OCI-LY3 (cell line): Measurements from ENCODE around the gene EIF4G1.

Experiments used
- H2AFZ ChIP-seq: fragments of 200-600, 300-600 bp; shearing (Covaris generic); 2 replicates; pipeline ENCODE4 v1.6.0; 2014; ENCODE audit warnings: antibody characterized with exemption, low read depth, low read length
- H3K27ac ChIP-seq: fragments of 200-600, 300-600 bp; sonication (generic); 2 replicates; pipeline ENCODE4 v1.5.1; 2014; ENCODE audit warnings: mild to moderate bottlenecking, low read length, moderate library complexity, mixed read lengths
- H3K27me3 ChIP-seq: fragments of 200-600, 300-600 bp; sonication (generic); 2 replicates; pipeline ENCODE4 v1.6.1; 2014; ENCODE audit warnings: low read depth, low read length, mixed read lengths
- H3K36me3 ChIP-seq: fragments of 200-600, 300-600 bp; sonication (generic); replicated peaks from 2 replicates; pipeline ENCODE3; 2014; ENCODE audit warnings: low read depth, low read length, mixed read lengths
- H3K4me1 ChIP-seq: fragments of 300-600, 200-600 bp; sonication (generic); 2 replicates; pipeline ENCODE4 v1.6.1; 2014; ENCODE audit warnings: low read length, mixed read lengths
- H3K4me2 ChIP-seq: fragments of 200-600, 300-600 bp; sonication (generic); 2 replicates; pipeline ENCODE4 v1.6.1; 2014; ENCODE audit warnings: low read length, mixed read lengths
- H3K4me3 ChIP-seq: fragments of 300-600, 200-600 bp; sonication (generic); 2 replicates; pipeline ENCODE4 v1.5.1; 2014; ENCODE audit warnings: antibody characterized with exemption, mild to moderate bottlenecking, low read length, moderate library complexity
- H3K79me2 ChIP-seq: fragments of 300-600, 200-600 bp; shearing (Covaris generic); 2 replicates; pipeline ENCODE4 v1.6.1; 2014; ENCODE audit warnings: mild to moderate bottlenecking, low read length, mixed read lengths
- H3K9ac ChIP-seq: fragments of 300-600, 200-600 bp; shearing (Covaris generic); 2 replicates; pipeline ENCODE4 v1.6.0; 2014; ENCODE audit warnings: mild to moderate bottlenecking, low read length, moderate library complexity
- H3K9me3 ChIP-seq: fragments of 200-600, 300-600 bp; shearing (Covaris generic); 2 replicates; pipeline ENCODE4 v1.6.1; 2014; ENCODE audit warnings: low read length, mixed read lengths; ENCODE audit not compliant: insufficient read depth
- H4K20me1 ChIP-seq: fragments of 200-600, 300-600 bp; sonication (generic); 2 replicates; pipeline ENCODE4 v1.6.1; 2016; ENCODE audit warnings: low read length, mixed read lengths; ENCODE audit not compliant: insufficient read depth
- CTCF ChIP-seq: fragments of 200-600, 300-600 bp; sonication (generic); IDR thresholded peaks from 2 replicates; pipeline ENCODE4 v1.5.1; 2014; ENCODE audit warnings: antibody characterized with exemption, low read length, low read depth
- EZH2phosphoT487 ChIP-seq: fragments of 200-600 bp; shearing (Covaris generic); IDR thresholded peaks from 2 replicates; pipeline ENCODE4 v1.6.1; 2018; ENCODE audit warnings: antibody characterized with exemption, mixed run types, low read depth

The EIF4G1 gene

GRCh38 chr3:184284696-184285095, 29.7 kb upstream of the EIF4G1 start:
- H3K27me3 ChIP-seq = peaks cover 4% of the 10 kb centered on the region; the same call in 1 of the 2 replicates
- peak overlapping the region; percentile 46 for H3K4me2 ChIP-seq
- H3K4me1 ChIP-seq = peaks cover 5% of the 10 kb centered on the region
- H3K9ac ChIP-seq = no peak overlapping the region
- H3K27ac ChIP-seq = no peak overlapping the region
- TF ChIP-seq EZH2phosphoT487 = no peak
- TF ChIP-seq CTCF = peak; percentile 55
- no peaks in the 10 kb centered on the region for H3K79me2 ChIP-seq
- no peaks in the 10 kb centered on the region for H3K9me3 ChIP-seq
- H4K20me1 ChIP-seq = no peaks in the 10 kb centered on the region
- H3K36me3 ChIP-seq = no peaks in the 10 kb centered on the region
- H3K4me3 ChIP-seq = no peak overlapping the region
- H2AFZ ChIP-seq = peak overlapping the region; percentile 16; the same call in 1 of the 2 replicates

- peak overlapping the region; percentile 69 for H3K4me3 ChIP-seq
- H3K36me3 ChIP-seq = no peaks in the 10 kb centered on the region
- no peaks in the 10 kb centered on the region for H3K9me3 ChIP-seq
- H3K4me2 ChIP-seq = peak overlapping the region; percentile 72
- 0 out of 2 replicates have a peak overlapping the region, but pooled peaks have one; percentile 28 for H3K9ac ChIP-seq
- no peaks in the 10 kb centered on the region for H4K20me1 ChIP-seq
- H2AFZ ChIP-seq = peak overlapping the region; percentile 79
- H3K27ac ChIP-seq = no peak overlapping the region
- peak; percentile 97 for TF ChIP-seq CTCF
- no peak for TF ChIP-seq EZH2phosphoT487
- H3K27me3 ChIP-seq = peaks cover 4% of the 10 kb centered on the region
- H3K4me1 ChIP-seq = peaks cover 3% of the 10 kb centered on the region
- no peaks in the 10 kb centered on the region for H3K79me2 ChIP-seq
Measured at GRCh38 chr3:184289426-184289938, 24.9 kb upstream of the EIF4G1 start.

- Histone ChIP-seq H3K36me3 (no peaks in the 10 kb centered on the region), H3K4me3 (no peak overlapping the region), H3K9ac (no peak overlapping the region), H2AFZ (no peak overlapping the region), H3K4me1 (no peaks in the 10 kb centered on the region), H3K27me3 (peaks cover 4% of the 10 kb centered on the region), H3K4me2 (no peak overlapping the region), H3K79me2 (no peaks in the 10 kb centered on the region), H3K9me3 (no peaks in the 10 kb centered on the region), H4K20me1 (no peaks in the 10 kb centered on the region), H3K27ac (no peak overlapping the region)
- TF ChIP-seq CTCF (no peak), EZH2phosphoT487 (no peak)
Measured at GRCh38 chr3:184290331-184290730, 24.1 kb upstream of the EIF4G1 start.

- H2AFZ ChIP-seq = no peak overlapping the region
- peaks cover 4% of the 10 kb centered on the region for H3K27me3 ChIP-seq
- H3K4me2 ChIP-seq = no peak overlapping the region
- no peaks in the 10 kb centered on the region for H3K4me1 ChIP-seq
- H3K79me2 ChIP-seq = no peaks in the 10 kb centered on the region
- no peak overlapping the region for H3K9ac ChIP-seq
- no peak overlapping the region for H3K27ac ChIP-seq
- no peaks in the 10 kb centered on the region for H3K36me3 ChIP-seq
- no peak overlapping the region for H3K4me3 ChIP-seq
- no peaks in the 10 kb centered on the region for H4K20me1 ChIP-seq
- no peaks in the 10 kb centered on the region for H3K9me3 ChIP-seq
- TF ChIP-seq EZH2phosphoT487 = no peak
- TF ChIP-seq CTCF = no peak
Measured at GRCh38 chr3:184291044-184291737, 23.2 kb upstream of the EIF4G1 start.
